ENCODE results near the gene CUEDC1. TPM values are rescaled to one million over a fixed set of nuclear protein-coding genes. Genes with fewer than 3 reads are reported as not detected.

CUEDC1 gene
- total and polyA plus RNA-seq, 2 donors (not counting 1 experiment from before 2014, with no cell fraction given): 0.57 TPM; not detected in 1

GRCh38 chr17:57900991-57901743, 54.0 kb downstream of the CUEDC1 start:
- Mint-ChIP-seq H3K27ac (no peak overlapping the region), H3K4me3 (no peak overlapping the region), H3K27me3 (peaks cover 13% of the 10 kb centered on the region), H3K9me3 (ENCODE audit: insufficient read depth) (no peaks in the 10 kb centered on the region), H3K4me1 (peaks cover 29% of the 10 kb centered on the region)
- POLR2A ChIA-PET: interaction anchor here (0.7 kb wide), 1 partner anchor 98 kb away, joined by 4 read pairs; no protein-coding TSS in a partner anchor
- H3K27me3 ChIP-seq (replicated peaks in 1 of 4; ENCODE audit: control extremely low read depth in 1 of 4, control insufficient read depth in 3 of 4, insufficient read depth in 4 of 4, low read length in 3 of 4): peaks cover 0 to 8% (median 2%) of the 10 kb centered on the region in 4 experiments
- H4K20me1 ChIP-seq (ENCODE audit: control insufficient read depth, insufficient read depth, low read length, poor library complexity, severe bottlenecking): no peaks in the 10 kb centered on the region
- no peak overlapping the region for H3K4me3 ChIP-seq (ENCODE audit: control extremely low read depth in 1 of 5, extremely low read depth in 1 of 5, insufficient read depth in 1 of 5, low read depth in 2 of 5, low read length in 4 of 5)
- no peaks in the 10 kb centered on the region for H3K36me3 ChIP-seq (replicated peaks in 1 of 2; ENCODE audit: control extremely low read depth in 1 of 2, control insufficient read depth in 1 of 2, extremely low read depth in 1 of 2, insufficient read depth in 2 of 2, low read length in 1 of 2)
- CTCF ChIA-PET: interaction anchor here (1.5 to 3.0 kb wide), 4 partner anchors 9 to 98 kb away, joined by 3 to 9 read pairs (median 7); no protein-coding TSS in a partner anchor
- no peak overlapping the region for H3K4me2 ChIP-seq (replicated peaks; ENCODE audit: low read depth, low read length, poor library complexity, severe bottlenecking)
- no peaks in the 10 kb centered on the region for H3K79me2 ChIP-seq (ENCODE audit: control insufficient read depth, insufficient read depth, low read length)
- H2AFZ ChIP-seq (ENCODE audit: insufficient read depth, low read depth, low read length, poor library complexity, severe bottlenecking): no peak overlapping the region
- intact Hi-C loops (cut with micrococcal nuclease): no loop called here
- H3K9ac ChIP-seq (ENCODE audit: low read length): no peak overlapping the region
- WGBS (ENCODE audit: insufficient coverage): 94% methylated on average over 5 of the region's 6 CpGs
- TF ChIP-seq EZH2 (IDR thresholded peaks at IDR 0.05; ENCODE audit: borderline replicate concordance, insufficient read depth, low read depth, low read length, poor library complexity, severe bottlenecking) (no peak), CTCF (IDR thresholded peaks at IDR 0.05) (no peak)
- DNase-seq (no peak), ATAC-seq (ENCODE audit: low read depth) (no peak)
- H3K9me3 ChIP-seq (ENCODE audit: control extremely low read depth in 1 of 3, control insufficient read depth in 2 of 3, insufficient read depth in 1 of 3, low read length in 2 of 3): peaks cover 0 to 5% (median 0%) of the 10 kb centered on the region in 3 donors
- H3K27ac ChIP-seq (ENCODE audit: low read length in 2 of 2): no peak overlapping the region
- H3K4me1 ChIP-seq (ENCODE audit: control insufficient read depth in 2 of 2, insufficient read depth in 2 of 2, low read length in 2 of 2): peaks cover 36 to 44% of the 10 kb centered on the region in 2 donors

- peaks cover 25 to 35% of the 10 kb centered on the region in 2 donors for H3K4me1 ChIP-seq (ENCODE audit: control insufficient read depth in 2 of 2, insufficient read depth in 2 of 2, low read length in 2 of 2)
- DNase-seq (no peak), ATAC-seq (ENCODE audit: low read depth) (no peak)
- Mint-ChIP-seq H3K4me3 (no peak overlapping the region), H3K27ac (no peak overlapping the region), H3K27me3 (peaks cover 18% of the 10 kb centered on the region), H3K4me1 (peaks cover 23% of the 10 kb centered on the region), H3K9me3 (ENCODE audit: insufficient read depth) (no peaks in the 10 kb centered on the region)
- 97% methylated on average over 2 of the region's 4 CpGs for WGBS (ENCODE audit: insufficient coverage)
- intact Hi-C loops (cut with micrococcal nuclease): no loop called here
- H3K9me3 ChIP-seq (ENCODE audit: control extremely low read depth in 1 of 3, control insufficient read depth in 2 of 3, insufficient read depth in 1 of 3, low read length in 2 of 3): peaks cover 0 to 5% (median 0%) of the 10 kb centered on the region in 3 donors
- H3K27me3 ChIP-seq (replicated peaks in 1 of 4; ENCODE audit: control extremely low read depth in 1 of 4, control insufficient read depth in 3 of 4, insufficient read depth in 4 of 4, low read length in 3 of 4): peaks cover 0 to 8% (median 3%) of the 10 kb centered on the region in 4 experiments
- no peaks in the 10 kb centered on the region for H3K36me3 ChIP-seq (replicated peaks in 1 of 2; ENCODE audit: control extremely low read depth in 1 of 2, control insufficient read depth in 1 of 2, extremely low read depth in 1 of 2, insufficient read depth in 2 of 2, low read length in 1 of 2)
- H3K9ac ChIP-seq (ENCODE audit: low read length): no peak overlapping the region
- ChIA-PET CTCF (interaction anchor here (0.6 to 2.4 kb wide), 5 partner anchors 9 to 1377 kb away, joined by 3 to 8 read pairs (median 4); no protein-coding TSS in a partner anchor), POLR2A (interaction anchor here (0.6 kb wide), 1 partner anchor 12 kb away, joined by 4 read pairs; no protein-coding TSS in a partner anchor)
- no peak overlapping the region for H3K27ac ChIP-seq (ENCODE audit: low read length in 2 of 2)
- no peaks in the 10 kb centered on the region for H3K79me2 ChIP-seq (ENCODE audit: control insufficient read depth, insufficient read depth, low read length)
- no peak overlapping the region for H2AFZ ChIP-seq (ENCODE audit: insufficient read depth, low read depth, low read length, poor library complexity, severe bottlenecking)
- no peaks in the 10 kb centered on the region for H4K20me1 ChIP-seq (ENCODE audit: control insufficient read depth, insufficient read depth, low read length, poor library complexity, severe bottlenecking)
- no peak overlapping the region for H3K4me2 ChIP-seq (replicated peaks; ENCODE audit: low read depth, low read length, poor library complexity, severe bottlenecking)
- H3K4me3 ChIP-seq (ENCODE audit: control extremely low read depth in 1 of 5, extremely low read depth in 1 of 5, insufficient read depth in 1 of 5, low read depth in 2 of 5, low read length in 4 of 5): no peak overlapping the region
- TF ChIP-seq EZH2 (IDR thresholded peaks at IDR 0.05; ENCODE audit: borderline replicate concordance, insufficient read depth, low read depth, low read length, poor library complexity, severe bottlenecking): no peak
- TF ChIP-seq CTCF (IDR thresholded peaks at IDR 0.05): no peak
Observed at GRCh38 chr17:57899822-57900221, 55.4 kb downstream of the CUEDC1 start.

Data from B cell (primary cell).